Gastroesophageal sphincter (tissue), 3 donors: ENCODE results near the gene CDK9.

ENCODE experiments used
- CTCF ChIP-seq, 4 experiments: fragments of 200-600 bp in 2 of 4; fragments of 450-650 bp in 2 of 4; sonication (generic) in 1 of 4; IDR thresholded peaks; one replicate each; pipeline ENCODE4 v1.5.1; 2017 to 2019; ENCODE audit warnings: antibody characterized with exemption in 4 of 4, mild to moderate bottlenecking in 2 of 4, moderate library complexity in 2 of 4
- POLR2A ChIP-seq, 2 donors: fragments of 450-650 bp; IDR thresholded peaks; one replicate each; pipeline ENCODE4 v1.6.1; 2017; ENCODE audit warnings: antibody characterized with exemption in 2 of 2, mild to moderate bottlenecking in 2 of 2, moderate library complexity in 1 of 2
- POLR2AphosphoS5 ChIP-seq: sonication (generic); formaldehyde crosslinking; IDR thresholded peaks from one replicate; pipeline ENCODE4 v1.6.1; 2017; ENCODE audit warnings: antibody characterized with exemption

DNA sequence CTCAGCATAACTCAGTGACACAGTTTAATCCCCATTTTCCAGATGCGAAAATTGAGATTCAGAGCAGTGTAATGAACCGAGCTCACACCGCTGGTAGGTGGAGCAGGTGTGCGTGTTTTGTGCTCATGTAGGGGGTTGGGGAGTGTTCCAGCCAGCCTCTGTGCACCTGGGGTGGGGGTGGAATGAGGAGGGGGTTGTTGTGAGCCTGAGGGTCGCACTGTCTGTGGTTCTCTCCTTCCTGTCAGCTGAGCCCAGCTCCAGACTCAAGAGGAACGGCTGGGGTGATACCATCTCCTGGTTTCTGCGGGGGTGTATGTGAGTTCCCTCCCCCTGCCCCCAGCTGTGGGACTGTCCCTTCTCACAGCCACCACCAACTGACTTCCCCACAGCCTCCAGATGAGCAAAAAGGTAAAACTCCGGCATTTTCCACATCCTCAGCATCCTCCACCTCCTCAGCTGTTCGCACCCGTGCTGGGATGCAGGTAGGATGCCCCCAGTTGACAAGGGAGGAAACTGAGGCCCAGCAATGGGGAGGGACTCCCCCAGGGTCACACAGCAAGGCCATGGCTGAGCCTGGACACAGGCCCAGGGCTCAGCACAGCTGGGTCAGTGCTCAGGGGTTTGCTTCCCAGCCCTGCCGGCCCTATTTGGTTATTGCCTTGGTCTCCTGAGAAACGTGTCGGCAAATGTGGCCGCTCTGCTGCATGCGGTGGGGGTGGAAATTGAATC is 9.5 kb upstream of the CDK9 start:
- TF ChIP-seq POLR2AphosphoS5 (no peak), CTCF (IDR thresholded peaks at IDR 0.05) (no peak), POLR2A (IDR thresholded peaks at IDR 0.05) (no peak)
